ENCODE results near the gene ABR. TPM values are rescaled to one million over a fixed set of nuclear protein-coding genes. Genes with fewer than 3 reads are reported as not detected.

Gene ABR
- total RNA-seq, 1 experiment from 2014 or later = 78.3 TPM

- H3K4me3 Mint-ChIP-seq (ENCODE audit: unreplicated experiment) = no peak overlapping the region
- TF ChIP-seq CTCF (IDR thresholded peaks at IDR 0.05; ENCODE audit: insufficient read depth in 1 of 2, low read depth in 1 of 2, low read length in 1 of 2, severe bottlenecking in 1 of 2, unreplicated experiment in 1 of 2) = no peak
- ChIA-PET POLR2A (no interaction called here), CTCF (interaction anchor here (0.7 kb wide), 1 partner anchor 109 kb away, joined by 3 read pairs; no protein-coding TSS in a partner anchor)
- no peaks in the 10 kb centered on the region for H3K36me3 Mint-ChIP-seq (ENCODE audit: insufficient read depth, unreplicated experiment)
- Histone ChIP-seq H3K9me3 (no peaks in the 10 kb centered on the region), H3K36me3 (ENCODE audit: control insufficient read depth, insufficient read depth, low read length) (no peaks in the 10 kb centered on the region), H3K27me3 (replicated peaks; ENCODE audit: control insufficient read depth, insufficient read depth, low read length) (no peaks in the 10 kb centered on the region), H3K4me3 (ENCODE audit: low read depth, low read length) (no peak overlapping the region), H3K4me1 (no peaks in the 10 kb centered on the region)
- no TSS peak for BruUV-seq (replicated peaks)
- intact Hi-C loops (cut with micrococcal nuclease; ENCODE audit: unreplicated experiment) = no loop called here
- H3K27ac Mint-ChIP-seq (ENCODE audit: unreplicated experiment) = no peak overlapping the region
- DNase-seq = no peak
- no peaks in the 10 kb centered on the region for H3K4me1 Mint-ChIP-seq (ENCODE audit: low read depth, unreplicated experiment)
- H3K27me3 Mint-ChIP-seq (ENCODE audit: insufficient read depth, unreplicated experiment) = no peaks in the 10 kb centered on the region
- H3K9me3 Mint-ChIP-seq (ENCODE audit: unreplicated experiment) = no peaks in the 10 kb centered on the region
Measured at GRCh38 chr17:1165836-1166235, 13.9 kb downstream of the ABR start.

GRCh38 chr17:1164935-1165556 is 14.7 kb downstream of the ABR start:
- BruUV-seq (replicated peaks) = no TSS peak
- Mint-ChIP-seq H3K27me3 (ENCODE audit: insufficient read depth, unreplicated experiment) (no peaks in the 10 kb centered on the region), H3K36me3 (ENCODE audit: insufficient read depth, unreplicated experiment) (no peaks in the 10 kb centered on the region), H3K27ac (ENCODE audit: unreplicated experiment) (no peak overlapping the region), H3K4me1 (ENCODE audit: low read depth, unreplicated experiment) (no peaks in the 10 kb centered on the region), H3K4me3 (ENCODE audit: unreplicated experiment) (no peak overlapping the region), H3K9me3 (ENCODE audit: unreplicated experiment) (no peaks in the 10 kb centered on the region)
- no peaks in the 10 kb centered on the region for H3K9me3 ChIP-seq
- no peak for DNase-seq
- H3K27me3 ChIP-seq (replicated peaks; ENCODE audit: control insufficient read depth, insufficient read depth, low read length) = no peaks in the 10 kb centered on the region
- POLR2A ChIA-PET = no interaction called here
- no peak overlapping the region for H3K4me3 ChIP-seq (ENCODE audit: low read depth, low read length)
- H3K36me3 ChIP-seq (ENCODE audit: control insufficient read depth, insufficient read depth, low read length) = no peaks in the 10 kb centered on the region
- intact Hi-C loops (cut with micrococcal nuclease; ENCODE audit: unreplicated experiment) = no loop called here
- H3K4me1 ChIP-seq = no peaks in the 10 kb centered on the region
- no peak for TF ChIP-seq CTCF (IDR thresholded peaks at IDR 0.05; ENCODE audit: insufficient read depth in 1 of 2, low read depth in 1 of 2, low read length in 1 of 2, severe bottlenecking in 1 of 2, unreplicated experiment in 1 of 2)
- CTCF ChIA-PET = interaction anchor here (1.0 kb wide), 1 partner anchor 22 kb away, joined by 3 read pairs; no protein-coding TSS in a partner anchor

GRCh38 chr17:1162116-1162855 is 17.5 kb downstream of the ABR start:
- Mint-ChIP-seq H3K36me3 (ENCODE audit: insufficient read depth, unreplicated experiment) (no peaks in the 10 kb centered on the region), H3K9me3 (ENCODE audit: unreplicated experiment) (no peaks in the 10 kb centered on the region), H3K27ac (ENCODE audit: unreplicated experiment) (no peak overlapping the region), H3K4me3 (ENCODE audit: unreplicated experiment) (no peak overlapping the region), H3K4me1 (ENCODE audit: low read depth, unreplicated experiment) (no peaks in the 10 kb centered on the region), H3K27me3 (ENCODE audit: insufficient read depth, unreplicated experiment) (no peaks in the 10 kb centered on the region)
- no peak for DNase-seq
- intact Hi-C loops (cut with micrococcal nuclease; ENCODE audit: unreplicated experiment) = no loop called here
- no peak overlapping the region for H3K4me3 ChIP-seq (ENCODE audit: low read depth, low read length)
- BruUV-seq (replicated peaks) = no TSS peak
- no peaks in the 10 kb centered on the region for H3K36me3 ChIP-seq (ENCODE audit: control insufficient read depth, insufficient read depth, low read length)
- H3K4me1 ChIP-seq = no peaks in the 10 kb centered on the region
- CTCF ChIA-PET = no interaction called here
- no peak for TF ChIP-seq CTCF (IDR thresholded peaks at IDR 0.05; ENCODE audit: insufficient read depth in 1 of 2, low read depth in 1 of 2, low read length in 1 of 2, severe bottlenecking in 1 of 2, unreplicated experiment in 1 of 2)
- no peaks in the 10 kb centered on the region for H3K27me3 ChIP-seq (replicated peaks; ENCODE audit: control insufficient read depth, insufficient read depth, low read length)
- POLR2A ChIA-PET = no interaction called here
- no peaks in the 10 kb centered on the region for H3K9me3 ChIP-seq

All from Caco-2 (cell line).